Measurements from ENCODE around the gene TTC9C.
A peak's percentile ranks its signal among the peaks of the same experiment; 100 is the strongest.

Gene TTC9C

GRCh38 chr11:62771144-62772021 lies 43.1 kb downstream of the TTC9C start, which contains the start of gene TAF6L:
Gene TAF6L, plus strand, starts transcription at chr11:62771396. Its CDS starts 4,388 bp downstream, at chr11:62775784.
- TF ChIP-seq TAF1 (IDR thresholded peaks at IDR 0.05; ENCODE audit: borderline replicate concordance, insufficient read depth, low read length), result peak; percentile 56; the same call in 1 of the 2 replicates
- TF ChIP-seq REST (IDR thresholded peaks at IDR 0.05; ENCODE audit: insufficient read depth in 1 of 2, low read depth in 2 of 2, low read length in 2 of 2), result no peak
- peak; percentile 89 for TF ChIP-seq POLR2AphosphoS5 (IDR thresholded peaks at IDR 0.05; ENCODE audit: low read depth, low read length)
- TF ChIP-seq FOXP2 (optimal IDR thresholded peaks at IDR 0.05; ENCODE audit: borderline replicate concordance, extremely low read depth, extremely low read length, insufficient read depth), result peak; percentile 66
- 0 out of 2 replicates have a peak, but pooled peaks have one; percentile 76 for TF ChIP-seq SIN3A (IDR thresholded peaks at IDR 0.05; ENCODE audit: borderline replicate concordance, insufficient read depth, low read length)

- TF ChIP-seq REST (IDR thresholded peaks at IDR 0.05; ENCODE audit: insufficient read depth in 1 of 2, low read depth in 2 of 2, low read length in 2 of 2), result no peak
- TF ChIP-seq FOXP2 (optimal IDR thresholded peaks at IDR 0.05; ENCODE audit: borderline replicate concordance, extremely low read depth, extremely low read length, insufficient read depth), result no peak
- no peak for TF ChIP-seq SIN3A (IDR thresholded peaks at IDR 0.05; ENCODE audit: borderline replicate concordance, insufficient read depth, low read length)
- no peak for TF ChIP-seq TAF1 (IDR thresholded peaks at IDR 0.05; ENCODE audit: borderline replicate concordance, insufficient read depth, low read length)
- TF ChIP-seq POLR2AphosphoS5 (IDR thresholded peaks at IDR 0.05; ENCODE audit: low read depth, low read length), result no peak
These were observed 46.1 kb downstream of the TTC9C start for GRCh38 chr11:62774407-62774806.

- no peak for TF ChIP-seq FOXP2 (optimal IDR thresholded peaks at IDR 0.05; ENCODE audit: borderline replicate concordance, extremely low read depth, extremely low read length, insufficient read depth)
- TF ChIP-seq SIN3A (IDR thresholded peaks at IDR 0.05; ENCODE audit: borderline replicate concordance, insufficient read depth, low read length), result no peak
- no peak for TF ChIP-seq TAF1 (IDR thresholded peaks at IDR 0.05; ENCODE audit: borderline replicate concordance, insufficient read depth, low read length)
- TF ChIP-seq POLR2AphosphoS5 (IDR thresholded peaks at IDR 0.05; ENCODE audit: low read depth, low read length), result no peak
- TF ChIP-seq REST (IDR thresholded peaks at IDR 0.05; ENCODE audit: insufficient read depth in 1 of 2, low read depth in 2 of 2, low read length in 2 of 2), result no peak
These were observed 47.4 kb downstream of the TTC9C start for GRCh38 chr11:62775646-62776045.

GRCh38 chr11:62777389-62777788 lies 49.1 kb downstream of the TTC9C start:
- no peak for TF ChIP-seq TAF1 (IDR thresholded peaks at IDR 0.05; ENCODE audit: borderline replicate concordance, insufficient read depth, low read length)
- no peak for TF ChIP-seq POLR2AphosphoS5 (IDR thresholded peaks at IDR 0.05; ENCODE audit: low read depth, low read length)
- no peak for TF ChIP-seq FOXP2 (optimal IDR thresholded peaks at IDR 0.05; ENCODE audit: borderline replicate concordance, extremely low read depth, extremely low read length, insufficient read depth)
- TF ChIP-seq REST (IDR thresholded peaks at IDR 0.05; ENCODE audit: insufficient read depth in 1 of 2, low read depth in 2 of 2, low read length in 2 of 2), result no peak
- no peak for TF ChIP-seq SIN3A (IDR thresholded peaks at IDR 0.05; ENCODE audit: borderline replicate concordance, insufficient read depth, low read length)
